Upper lobe of left lung (tissue), 4 donors: ENCODE data around the gene MAN1A2.
"Not testable (repeated sequence)": the region's sequence is repeated elsewhere in the genome, so short reads cannot be mapped to it uniquely, and the experiment has no call there.

Source experiments
- EP300 ChIP-seq, 4 donors: sonication (generic); formaldehyde crosslinking; IDR thresholded peaks; one replicate each; pipeline ENCODE4 v1.5.1; 2017; ENCODE audit warnings: antibody characterized with exemption in 4 of 4, control low read depth in 2 of 4
- POLR2A ChIP-seq, 4 donors: fragments of 450-650 bp; IDR thresholded peaks; one replicate each; pipeline ENCODE4 v1.5.1; 2016 to 2017; ENCODE audit warnings: antibody characterized with exemption in 4 of 4, mild to moderate bottlenecking in 2 of 4
- POLR2AphosphoS5 ChIP-seq, 2 donors: sonication (generic); formaldehyde crosslinking; IDR thresholded peaks; one replicate each; pipeline ENCODE4 v1.5.1; 2017; ENCODE audit warnings: antibody characterized with exemption in 2 of 2
- TF ChIP-seq, protein P1 (sequence below), 6 experiments: fragments of 450-650 bp in 4 of 6; fragments of 200-600 bp in 2 of 6; sonication (generic) in 2 of 6; IDR thresholded peaks; one replicate each; pipeline ENCODE4 v1.5.1; 2016 to 2019; ENCODE audit warnings: antibody characterized with exemption in 6 of 6

DNA sequence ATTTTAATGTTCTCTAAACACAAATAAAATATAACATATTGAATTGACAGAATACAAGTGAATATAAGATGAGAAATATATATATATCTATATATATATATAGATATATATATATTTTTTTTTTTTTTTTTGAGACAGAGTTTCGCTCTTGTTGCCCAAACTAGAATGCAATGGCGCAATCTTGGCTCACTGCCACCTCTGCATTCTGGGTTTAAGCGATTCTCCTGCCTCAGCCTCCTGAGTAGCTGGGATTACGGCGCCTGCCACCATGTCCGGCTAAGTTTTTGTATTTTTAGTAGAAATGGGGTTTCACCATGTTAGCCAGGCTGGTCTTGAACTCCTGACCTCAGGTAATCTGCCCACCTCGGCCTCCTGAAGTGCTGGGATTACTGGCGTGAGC, 91.2 kb downstream of the MAN1A2 start:
- not testable (repeated sequence) for TF ChIP-seq POLR2A, EP300, POLR2AphosphoS5 (IDR thresholded peaks at IDR 0.05)
- TF ChIP-seq, protein P1, sequence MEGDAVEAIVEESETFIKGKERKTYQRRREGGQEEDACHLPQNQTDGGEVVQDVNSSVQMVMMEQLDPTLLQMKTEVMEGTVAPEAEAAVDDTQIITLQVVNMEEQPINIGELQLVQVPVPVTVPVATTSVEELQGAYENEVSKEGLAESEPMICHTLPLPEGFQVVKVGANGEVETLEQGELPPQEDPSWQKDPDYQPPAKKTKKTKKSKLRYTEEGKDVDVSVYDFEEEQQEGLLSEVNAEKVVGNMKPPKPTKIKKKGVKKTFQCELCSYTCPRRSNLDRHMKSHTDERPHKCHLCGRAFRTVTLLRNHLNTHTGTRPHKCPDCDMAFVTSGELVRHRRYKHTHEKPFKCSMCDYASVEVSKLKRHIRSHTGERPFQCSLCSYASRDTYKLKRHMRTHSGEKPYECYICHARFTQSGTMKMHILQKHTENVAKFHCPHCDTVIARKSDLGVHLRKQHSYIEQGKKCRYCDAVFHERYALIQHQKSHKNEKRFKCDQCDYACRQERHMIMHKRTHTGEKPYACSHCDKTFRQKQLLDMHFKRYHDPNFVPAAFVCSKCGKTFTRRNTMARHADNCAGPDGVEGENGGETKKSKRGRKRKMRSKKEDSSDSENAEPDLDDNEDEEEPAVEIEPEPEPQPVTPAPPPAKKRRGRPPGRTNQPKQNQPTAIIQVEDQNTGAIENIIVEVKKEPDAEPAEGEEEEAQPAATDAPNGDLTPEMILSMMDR (IDR thresholded peaks at IDR 0.05): not testable (repeated sequence)
